Thoracic aorta endothelial cell (primary cell): ENCODE results near the gene CES4A. TPM values are rescaled to one million over a fixed set of nuclear protein-coding genes. Genes with fewer than 3 reads are reported as not detected.

Experiments
- small RNA-seq: library from RNA; depleted of rRNA; stranded (forward); fragments of <200 nt; gene quantifications from one replicate; pipeline ENCODE3, GENCODE V24; 2012
- total RNA-seq: library from RNA; depleted of rRNA; stranded (reverse); fragments of >200 nt; gene quantifications from 2 replicates; pipeline ENCODE4 v1.2.3, GENCODE V29; 2012

The CES4A gene
- 0.93 and 1.6 TPM in 2 replicates for total RNA-seq

GRCh38 chr16:66988197-66988788, at the start of gene CES4A:
Gene CES4A (plus strand): TSS chr16:66988589. CDS start chr16:66988773, 184 bp downstream.

GRCh38 chr16:66961065-66961744, 27.2 kb upstream of the CES4A start, which contains the start of gene CES3:
Gene CES3 (plus strand): TSS chr16:66961266. CDS start chr16:66961308, 42 bp downstream.

DNA sequence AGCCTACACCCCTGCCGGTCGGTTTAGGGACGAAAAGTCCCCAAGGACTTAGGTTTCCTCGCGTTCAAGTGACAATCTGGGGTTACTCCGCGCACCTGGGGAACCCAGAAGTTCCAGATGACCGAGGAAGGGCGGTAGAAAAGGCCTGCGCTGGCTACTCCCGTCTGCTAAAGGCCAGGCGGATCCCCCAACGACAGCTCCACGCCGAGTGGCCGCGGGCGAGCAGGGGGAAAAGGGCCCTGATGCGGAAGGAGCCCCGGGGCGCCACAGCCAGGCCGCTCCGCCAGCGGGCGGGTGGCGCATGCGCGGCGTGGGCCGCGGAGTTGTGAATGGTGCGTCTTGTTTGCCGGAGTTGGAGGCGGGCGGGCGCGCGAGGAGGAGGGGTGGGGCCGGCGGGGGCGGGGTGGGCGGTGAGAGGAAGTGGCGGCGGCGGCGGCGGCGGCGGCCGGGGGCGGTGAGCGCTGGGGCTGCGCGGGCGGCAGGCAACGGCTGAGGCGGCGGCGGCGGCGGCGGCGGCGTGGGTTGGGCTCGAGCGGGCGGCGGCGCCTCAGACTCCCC, 40.4 kb downstream of the CES4A start, which contains the start of gene CBFB:
Gene CBFB (plus strand): TSS at position 454 of the 558 bp plus-strand sequence. CDS start 259 bp downstream, outside the sequence.

Small RNA genes within 50 kb of the gene (small RNA-seq; reads per million reads assigned to genes)
- not detected for gene RN7SL543P

Other genes with a start within 250 kb of the CES4A start
- 159 and 191 TPM in 2 replicates for gene DYNC1LI2, start 237.0 kb upstream of the CES4A start, total RNA-seq
- gene TERB1, start 187.0 kb upstream of the CES4A start, total RNA-seq = 0.22 TPM in 1 of 2 replicates, not detected in the other
- gene NAE1, start 157.6 kb upstream of the CES4A start, total RNA-seq = 111 and 141 TPM in 2 replicates
- gene CA7, start 144.2 kb upstream of the CES4A start, total RNA-seq = not detected in 2 replicates
- 10.0 and 15.7 TPM in 2 replicates for gene PDP2, start 108.1 kb upstream of the CES4A start, total RNA-seq
- gene CDH16, start 69.7 kb upstream of the CES4A start, total RNA-seq = not detected in 2 replicates
- gene RRAD, start 63.1 kb upstream of the CES4A start, total RNA-seq = 0.14 and 0.27 TPM in 2 replicates
- 87.5 and 99.7 TPM in 2 replicates for gene CIAO2B, start 54.2 kb upstream of the CES4A start, total RNA-seq
- gene CES2, start 53.1 kb upstream of the CES4A start, total RNA-seq = 24.3 and 26.5 TPM in 2 replicates
- not detected in 2 replicates for gene CES3, start 27.3 kb upstream of the CES4A start, total RNA-seq
- 122 and 128 TPM in 2 replicates for gene CBFB, start 40.6 kb downstream of the CES4A start, total RNA-seq
- gene PHAF1, start 121.4 kb downstream of the CES4A start, total RNA-seq = 14.6 and 19.1 TPM in 2 replicates
- gene B3GNT9, start 162.4 kb downstream of the CES4A start, total RNA-seq = 1.9 and 4.3 TPM in 2 replicates
- gene TRADD, start 171.3 kb downstream of the CES4A start, total RNA-seq = 10.8 and 11.6 TPM in 2 replicates
- 3.5 and 6.2 TPM in 2 replicates for gene FBXL8, start 171.4 kb downstream of the CES4A start, total RNA-seq
- gene HSF4, start 176.2 kb downstream of the CES4A start, total RNA-seq = 0.79 and 1.9 TPM in 2 replicates
- 7.0 and 8.2 TPM in 2 replicates for gene NOL3, start 181.9 kb downstream of the CES4A start, total RNA-seq
- gene MATCAP1, start 195.4 kb downstream of the CES4A start, total RNA-seq = 15.4 and 16.2 TPM in 2 replicates
- gene EXOC3L1, start 201.5 kb downstream of the CES4A start, total RNA-seq = 3.3 and 4.0 TPM in 2 replicates
- 82.8 and 97.1 TPM in 2 replicates for gene E2F4, start 203.6 kb downstream of the CES4A start, total RNA-seq
- gene ELMO3, start 210.5 kb downstream of the CES4A start, total RNA-seq = 0.79 and 0.93 TPM in 2 replicates
- gene TMEM208, start 238.5 kb downstream of the CES4A start, total RNA-seq = 19.6 and 22.7 TPM in 2 replicates